WTC11 (cell line): ENCODE measurements around the gene RPP30.

Experiments used
- ARID4B ChIP-seq: sonication (generic); formaldehyde crosslinking; IDR thresholded peaks from 2 replicates; pipeline ENCODE4 v1.8.0; 2023; ENCODE audit warnings: missing genetic modification reagents, mild to moderate bottlenecking, borderline replicate concordance
- CTCF ChIP-seq: fragments of 200-600 bp; IDR thresholded peaks from 2 replicates; pipeline ENCODE4 v1.8.0; 2022; ENCODE audit warnings: antibody characterized with exemption
- MYBL2 ChIP-seq: sonication (generic); formaldehyde crosslinking; IDR thresholded peaks from 2 replicates; pipeline ENCODE4 v1.8.1; 2023; ENCODE audit warnings: mild to moderate bottlenecking, moderate library complexity, missing genetic modification reagents
- ZNF121 ChIP-seq: sonication (generic); formaldehyde crosslinking; IDR thresholded peaks from 2 replicates; pipeline ENCODE4 v1.8.0; 2023; ENCODE audit warnings: missing genetic modification reagents

GRCh38 chr10:90865401-90865800, 6.4 kb upstream of the RPP30 start:
- TF ChIP-seq MYBL2 (CRISPR knock-in tag): no peak
- TF ChIP-seq ARID4B (CRISPR knock-in tag): no peak
- TF ChIP-seq CTCF: no peak
- no peak for TF ChIP-seq ZNF121 (CRISPR knock-in tag)
